Parathyroid adenoma (tissue), 2 donors: ENCODE data around the gene SLC35B4.

ENCODE experiments used
- H2AFZ ChIP-seq: fragments of 300-600 bp; sonication (generic); one replicate; pipeline ENCODE4 v1.7.0; 2017; ENCODE audit warnings: antibody characterized with exemption, mild to moderate bottlenecking
- H3K27ac ChIP-seq: fragments of 300-600 bp; sonication (generic); one replicate; pipeline ENCODE4 v1.7.0; 2017
- H3K27me3 ChIP-seq: fragments of 300-600 bp; sonication (generic); one replicate; pipeline ENCODE4 v1.7.0; 2017; ENCODE audit warnings: low read length; ENCODE audit not compliant: control insufficient read depth, insufficient read depth
- H3K36me3 ChIP-seq: fragments of 300-600 bp; sonication (generic); one replicate; pipeline ENCODE4 v1.7.0; 2017; ENCODE audit warnings: low read length; ENCODE audit not compliant: control insufficient read depth, insufficient read depth
- H3K4me1 ChIP-seq: fragments of 300-600 bp; sonication (generic); one replicate; pipeline ENCODE4 v1.7.0; 2017; ENCODE audit warnings: control low read depth
- H3K4me2 ChIP-seq: fragments of 300-600 bp; sonication (generic); one replicate; pipeline ENCODE4 v1.7.0; 2017; ENCODE audit warnings: low read length
- H3K4me3 ChIP-seq: fragments of 300-600 bp; sonication (generic); one replicate; pipeline ENCODE4 v1.7.0; 2017; ENCODE audit warnings: low read depth, low read length
- H3K79me2 ChIP-seq: fragments of 300-600 bp; sonication (generic); one replicate; pipeline ENCODE4 v1.7.0; 2017; ENCODE audit warnings: control low read depth
- H3K9ac ChIP-seq: fragments of 300-600 bp; sonication (generic); one replicate; pipeline ENCODE4 v1.7.0; 2017; ENCODE audit warnings: mild to moderate bottlenecking
- H3K9me3 ChIP-seq: fragments of 300-600 bp; sonication (generic); one replicate; pipeline ENCODE4 v1.7.0; 2017; ENCODE audit warnings: low read length; ENCODE audit not compliant: control insufficient read depth
- TF ChIP-seq, protein P1 (sequence below): fragments of 300-600 bp; sonication (generic); IDR thresholded peaks from one replicate; pipeline ENCODE4 v1.7.0; 2017; ENCODE audit warnings: antibody characterized with exemption, mild to moderate bottlenecking
- donor health status: primary hyperparathyroidism.

Gene SLC35B4

DNA sequence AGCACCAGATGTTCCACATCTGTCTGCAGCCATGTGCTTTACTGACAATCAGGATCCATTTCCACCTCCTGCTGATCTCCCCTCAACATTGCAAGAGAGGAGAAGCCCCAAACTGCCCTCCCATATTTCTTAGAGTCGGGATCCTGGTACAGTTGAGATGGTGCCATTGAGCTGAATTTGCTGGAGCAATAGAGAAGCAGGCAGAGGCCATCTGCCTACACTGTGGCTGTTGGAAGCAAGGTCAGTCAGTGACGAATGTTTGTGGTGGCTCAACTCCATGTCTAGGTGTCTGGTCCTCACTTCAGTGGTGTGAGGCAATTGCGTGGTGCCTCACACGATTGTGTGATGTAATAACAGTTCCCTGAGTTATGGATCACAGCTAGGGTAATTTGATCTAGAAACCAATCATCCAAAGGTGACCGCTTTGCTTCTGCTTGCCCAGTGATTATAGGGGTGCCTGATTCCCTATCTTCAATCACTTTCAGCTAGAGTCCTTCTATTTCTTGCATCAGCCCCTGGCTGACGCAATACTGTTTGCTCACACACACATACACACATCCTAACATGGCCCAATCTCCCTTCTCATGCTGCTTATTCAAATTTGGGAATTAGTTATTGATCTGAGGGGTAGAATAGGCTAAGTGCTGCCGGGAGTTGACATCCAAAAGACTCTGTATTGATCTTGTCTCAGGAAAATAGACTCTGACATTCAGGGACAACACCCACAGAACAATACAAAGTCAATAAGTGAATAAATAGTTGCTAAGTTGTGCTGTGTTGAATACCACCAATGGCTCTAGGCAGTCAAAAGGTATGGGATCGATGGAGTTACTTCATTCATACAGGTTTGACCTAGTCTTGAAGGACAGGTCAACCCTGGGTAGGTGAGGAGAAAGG is 46.1 kb upstream of the SLC35B4 start:
- Histone ChIP-seq H3K9me3 (no peaks in the 10 kb centered on the region), H3K9ac (no peak overlapping the region), H3K36me3 (no peaks in the 10 kb centered on the region), H3K4me2 (no peak overlapping the region), H3K4me1 (no peaks in the 10 kb centered on the region), H3K4me3 (no peak overlapping the region), H3K27me3 (no peaks in the 10 kb centered on the region), H3K79me2 (no peaks in the 10 kb centered on the region), H2AFZ (no peak overlapping the region), H3K27ac (no peak overlapping the region)
- TF ChIP-seq, protein P1, sequence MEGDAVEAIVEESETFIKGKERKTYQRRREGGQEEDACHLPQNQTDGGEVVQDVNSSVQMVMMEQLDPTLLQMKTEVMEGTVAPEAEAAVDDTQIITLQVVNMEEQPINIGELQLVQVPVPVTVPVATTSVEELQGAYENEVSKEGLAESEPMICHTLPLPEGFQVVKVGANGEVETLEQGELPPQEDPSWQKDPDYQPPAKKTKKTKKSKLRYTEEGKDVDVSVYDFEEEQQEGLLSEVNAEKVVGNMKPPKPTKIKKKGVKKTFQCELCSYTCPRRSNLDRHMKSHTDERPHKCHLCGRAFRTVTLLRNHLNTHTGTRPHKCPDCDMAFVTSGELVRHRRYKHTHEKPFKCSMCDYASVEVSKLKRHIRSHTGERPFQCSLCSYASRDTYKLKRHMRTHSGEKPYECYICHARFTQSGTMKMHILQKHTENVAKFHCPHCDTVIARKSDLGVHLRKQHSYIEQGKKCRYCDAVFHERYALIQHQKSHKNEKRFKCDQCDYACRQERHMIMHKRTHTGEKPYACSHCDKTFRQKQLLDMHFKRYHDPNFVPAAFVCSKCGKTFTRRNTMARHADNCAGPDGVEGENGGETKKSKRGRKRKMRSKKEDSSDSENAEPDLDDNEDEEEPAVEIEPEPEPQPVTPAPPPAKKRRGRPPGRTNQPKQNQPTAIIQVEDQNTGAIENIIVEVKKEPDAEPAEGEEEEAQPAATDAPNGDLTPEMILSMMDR: no peak

DNA sequence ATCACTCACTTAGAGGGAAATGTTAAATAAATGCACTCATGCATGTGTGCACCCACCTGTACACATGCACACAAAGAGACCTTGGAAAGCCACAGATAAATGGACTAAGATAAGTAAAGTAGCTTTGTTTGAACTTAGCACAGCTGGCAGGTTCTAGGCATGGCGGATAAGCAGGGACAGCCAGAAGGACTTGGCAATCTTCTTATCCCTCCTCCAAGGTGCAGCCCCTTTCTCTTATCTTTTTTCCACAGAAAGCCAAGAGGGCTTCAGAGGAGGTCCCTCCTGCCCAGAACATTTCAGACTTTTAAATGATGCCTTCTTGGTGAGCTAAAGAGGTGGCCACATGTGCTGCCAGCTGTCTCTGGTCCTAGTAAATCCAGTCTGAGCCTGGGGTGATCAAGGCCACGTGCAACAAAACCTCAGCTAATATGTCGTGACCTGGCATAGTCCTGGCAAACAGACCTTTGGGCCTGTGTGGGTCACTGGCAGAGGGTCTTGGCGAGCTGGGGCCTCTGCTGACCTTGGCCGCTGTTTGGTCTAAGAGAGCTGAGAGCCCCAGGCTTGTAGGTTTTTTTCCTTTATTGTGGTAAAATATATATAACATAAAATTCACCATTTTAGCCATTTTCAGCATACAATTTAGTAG is 43.2 kb upstream of the SLC35B4 start:
- H3K4me2 ChIP-seq: no peak overlapping the region
- no peak overlapping the region for H2AFZ ChIP-seq
- TF ChIP-seq, protein P1: no peak
- H3K9ac ChIP-seq: no peak overlapping the region
- no peaks in the 10 kb centered on the region for H3K79me2 ChIP-seq
- H3K36me3 ChIP-seq: no peaks in the 10 kb centered on the region
- no peaks in the 10 kb centered on the region for H3K9me3 ChIP-seq
- no peak overlapping the region for H3K27ac ChIP-seq
- H3K4me1 ChIP-seq: no peaks in the 10 kb centered on the region
- H3K4me3 ChIP-seq: no peak overlapping the region
- H3K27me3 ChIP-seq: no peaks in the 10 kb centered on the region

DNA sequence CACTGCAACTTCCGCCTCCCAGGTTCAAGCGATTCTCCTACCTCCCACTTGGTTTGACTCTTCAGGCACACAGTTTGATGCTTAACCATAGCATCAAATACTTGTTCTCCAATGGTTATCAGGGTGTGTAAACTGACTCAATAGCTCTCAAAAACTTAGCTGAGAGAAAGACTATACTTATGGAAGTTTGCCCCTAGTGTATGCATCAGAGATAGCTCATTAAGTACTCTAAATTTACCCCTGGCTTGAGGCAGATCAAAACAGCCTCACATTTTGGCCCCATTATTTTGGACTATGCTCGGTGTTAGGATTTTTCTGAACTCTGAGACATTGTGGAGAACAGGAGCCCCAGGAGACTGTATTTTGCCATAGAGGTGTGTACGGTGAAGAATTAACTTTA is 40.8 kb upstream of the SLC35B4 start:
- Histone ChIP-seq H3K4me2 (no peak overlapping the region), H3K27ac (no peak overlapping the region), H2AFZ (no peak overlapping the region), H3K4me3 (no peak overlapping the region), H3K79me2 (no peaks in the 10 kb centered on the region), H3K4me1 (no peaks in the 10 kb centered on the region), H3K36me3 (no peaks in the 10 kb centered on the region), H3K9me3 (no peaks in the 10 kb centered on the region), H3K9ac (no peak overlapping the region), H3K27me3 (no peaks in the 10 kb centered on the region)
- TF ChIP-seq, protein P1: no peak

DNA sequence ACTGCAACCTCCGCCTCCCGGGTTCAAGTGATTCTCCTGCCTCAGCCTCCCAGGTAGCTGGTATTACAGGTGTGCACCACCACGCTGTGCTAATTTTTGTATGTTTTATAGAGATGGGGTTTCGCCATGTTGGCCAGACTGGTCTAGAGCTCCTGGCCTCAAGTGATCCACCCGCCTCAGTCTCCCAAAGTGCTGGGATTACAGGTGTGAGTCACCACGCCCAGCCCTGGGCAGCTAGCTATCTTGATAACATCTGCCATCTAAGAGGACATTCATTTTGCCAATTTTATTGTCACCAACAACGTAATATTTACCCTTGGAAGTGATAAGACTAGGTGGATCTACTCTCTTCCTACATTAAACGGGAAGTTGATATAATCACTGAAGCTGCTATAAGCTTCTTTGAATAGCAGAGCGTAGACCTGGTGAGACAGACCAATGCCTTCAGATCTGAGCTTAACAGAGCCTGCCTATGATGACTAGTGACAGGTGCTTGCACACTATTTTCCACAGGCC is 39.7 kb upstream of the SLC35B4 start:
- H3K79me2 ChIP-seq: no peaks in the 10 kb centered on the region
- no peaks in the 10 kb centered on the region for H3K9me3 ChIP-seq
- H3K36me3 ChIP-seq: no peaks in the 10 kb centered on the region
- no peak overlapping the region for H3K4me3 ChIP-seq
- no peak overlapping the region for H2AFZ ChIP-seq
- H3K27me3 ChIP-seq: no peaks in the 10 kb centered on the region
- no peak overlapping the region for H3K4me2 ChIP-seq
- TF ChIP-seq, protein P1: no peak
- no peak overlapping the region for H3K27ac ChIP-seq
- H3K9ac ChIP-seq: no peak overlapping the region
- H3K4me1 ChIP-seq: no peaks in the 10 kb centered on the region
